IMR-90 (cell line): Measurements from ENCODE around the gene WWC1. TPM values are rescaled to one million over a fixed set of nuclear protein-coding genes. Genes with fewer than 3 reads are reported as not detected.

Experiments used
- ATAC-seq: fragments of 200-7000 bp; cut with Tn5 transposase; 2 replicates; pipeline ENCODE4 v1.9.1; 2020; ENCODE audit warnings: low read depth, mild to moderate bottlenecking, moderate library complexity
- BruUV-seq: library from RNA; stranded (reverse); fragments of 400-500 nt; replicated peaks from 2 replicates; lab custom pipeline; 2021; lab: Mats Ljungman, UMichigan
- CTCF ChIA-PET: fragments of 300-600 bp; formaldehyde crosslinking; extraction: SDS; loops from one replicate; lab custom pipeline; 2021; ENCODE audit warnings: antibody characterized with exemption; lab: Yijun Ruan, JAX
- POLR2A ChIA-PET: fragments of 300-600 bp; sonication (Branson Sonifier 250); formaldehyde crosslinking; loops from one replicate; lab custom pipeline; 2022; ENCODE audit warnings: antibody characterized with exemption; ENCODE audit not compliant: unreplicated experiment; lab: Charles Lee
- DNase-seq: peaks from one replicate; pipeline ENCODE4 v3.0.0; 2013
- H2AFZ ChIP-seq: replicated peaks from 2 replicates; pipeline ENCODE3; 2013; ENCODE audit warnings: low read length, mild to moderate bottlenecking; ENCODE audit not compliant: poor library complexity
- H2AK5ac ChIP-seq: 2 replicates; pipeline ENCODE4 v1.6.1; 2013; ENCODE audit warnings: low read depth, low read length, inconsistent platforms
- H2AK9ac ChIP-seq: replicated peaks from 2 replicates; pipeline ENCODE3; 2013; ENCODE audit warnings: mild to moderate bottlenecking, low read depth, low read length, moderate library complexity; ENCODE audit not compliant: poor library complexity
- H2BK120ac ChIP-seq: 2 replicates; pipeline ENCODE4 v1.6.1; 2013; ENCODE audit warnings: low read depth, low read length, inconsistent platforms
- H2BK15ac ChIP-seq: 3 replicates; pipeline ENCODE4 v1.6.1; 2013; ENCODE audit warnings: low read depth, low read length, inconsistent platforms
- H2BK20ac ChIP-seq: 2 replicates; pipeline ENCODE4 v1.6.1; 2013; ENCODE audit warnings: low read depth, mild to moderate bottlenecking, inconsistent platforms, low read length, moderate library complexity
- H2BK5ac ChIP-seq: 2 replicates; pipeline ENCODE4 v1.6.1; 2013; ENCODE audit warnings: mild to moderate bottlenecking, low read depth, low read length, inconsistent platforms; ENCODE audit not compliant: poor library complexity, severe bottlenecking
- H3K14ac ChIP-seq: replicated peaks from 2 replicates; pipeline ENCODE4 v1.6.1; 2013; ENCODE audit warnings: low read depth, low read length, inconsistent platforms
- H3K18ac ChIP-seq: 2 replicates; pipeline ENCODE4 v1.6.1; 2013; ENCODE audit warnings: low read depth, low read length, control low read depth
- H3K23ac ChIP-seq: 2 replicates; pipeline ENCODE4 v1.6.1; 2013; ENCODE audit warnings: low read depth, low read length, inconsistent platforms
- H3K27ac ChIP-seq: 2 replicates; pipeline ENCODE4 v1.5.1; 2013; ENCODE audit warnings: mild to moderate bottlenecking, control low read depth, low read length; ENCODE audit not compliant: insufficient read depth
- H3K27me3 ChIP-seq: 2 replicates; pipeline ENCODE4 v1.6.1; 2013; ENCODE audit warnings: low read length; ENCODE audit not compliant: control insufficient read depth, insufficient read depth
- H3K36me3 ChIP-seq: 2 replicates; pipeline ENCODE4 v1.6.1; 2013; ENCODE audit warnings: low read length, mixed read lengths; ENCODE audit not compliant: control insufficient read depth, insufficient read depth
- H3K4ac ChIP-seq: 2 replicates; pipeline ENCODE4 v1.6.1; 2013; ENCODE audit warnings: low read depth, low read length, inconsistent platforms
- H3K4me1 ChIP-seq: 2 replicates; pipeline ENCODE4 v1.6.1; 2013; ENCODE audit warnings: low read length, mixed read lengths; ENCODE audit not compliant: control insufficient read depth, insufficient read depth
- H3K4me2 ChIP-seq: 2 replicates; pipeline ENCODE4 v1.6.1; 2013; ENCODE audit warnings: low read depth, mild to moderate bottlenecking, control low read depth, low read length, moderate library complexity
- H3K4me3 ChIP-seq: 2 replicates; pipeline ENCODE4 v1.5.1; 2013; ENCODE audit warnings: low read depth, mild to moderate bottlenecking, control low read depth, low read length, moderate library complexity; ENCODE audit not compliant: insufficient read depth
- H3K56ac ChIP-seq: 2 replicates; pipeline ENCODE4 v1.6.1; 2013; ENCODE audit warnings: low read length, inconsistent platforms; ENCODE audit not compliant: insufficient read depth; ENCODE audit errors: extremely low read depth
- H3K79me1 ChIP-seq, 2 experiments: 2 replicates each; pipeline ENCODE4 v1.6.1; 2013; ENCODE audit warnings: low read length in 2 of 2, inconsistent platforms in 1 of 2, low read depth in 1 of 2
- H3K9ac ChIP-seq: 2 replicates; pipeline ENCODE4 v1.6.1; 2013; ENCODE audit warnings: low read depth, low read length, control low read depth
- H3K9me1 ChIP-seq: 2 replicates; pipeline ENCODE4 v1.6.1; 2013; ENCODE audit warnings: low read length, inconsistent platforms; ENCODE audit not compliant: insufficient read depth
- H3K9me3 ChIP-seq: 2 replicates; pipeline ENCODE4 v1.6.1; 2013; ENCODE audit warnings: low read length; ENCODE audit not compliant: control insufficient read depth, insufficient read depth
- H4K20me1 ChIP-seq: 2 replicates; pipeline ENCODE4 v1.6.1; 2013; ENCODE audit warnings: low read length, inconsistent platforms; ENCODE audit not compliant: insufficient read depth
- H4K5ac ChIP-seq: 2 replicates; pipeline ENCODE4 v1.6.1; 2013; ENCODE audit warnings: mild to moderate bottlenecking, low read depth, low read length, control low read depth
- H4K8ac ChIP-seq, 2 experiments: 2 replicates each; pipeline ENCODE4 v1.6.1; 2013; ENCODE audit warnings: low read depth in 2 of 2, low read length in 2 of 2, control low read depth in 1 of 2, inconsistent platforms in 1 of 2
- H4K91ac ChIP-seq: 2 replicates; pipeline ENCODE4 v1.6.1; 2013; ENCODE audit warnings: low read depth, low read length, inconsistent platforms; ENCODE audit not compliant: insufficient read depth
- BHLHE40 ChIP-seq: fragments of 150-350 bp; IDR thresholded peaks from 2 replicates; pipeline ENCODE4 v1.6.1; 2016; ENCODE audit warnings: mild to moderate bottlenecking, low read depth, low read length
- CEBPB ChIP-seq: IDR thresholded peaks from 2 replicates; pipeline ENCODE4 v1.6.1; 2012; ENCODE audit warnings: low read depth, low read length, improper control_type of control experiment
- CHD1 ChIP-seq: IDR thresholded peaks from 2 replicates; pipeline ENCODE4 v1.6.1; 2012; ENCODE audit warnings: low read depth, low read length, improper control_type of control experiment
- ELK1 ChIP-seq: fragments of 150-350 bp; IDR thresholded peaks from 2 replicates; pipeline ENCODE4 v1.6.1; 2016; ENCODE audit warnings: low read depth, mild to moderate bottlenecking, low read length, moderate library complexity, borderline replicate concordance
- FOS ChIP-seq: fragments of 150-350 bp; IDR thresholded peaks from 2 replicates; pipeline ENCODE4 v1.6.1; 2016; ENCODE audit warnings: low read depth, low read length
- MAFK ChIP-seq: IDR thresholded peaks from 2 replicates; pipeline ENCODE4 v1.6.1; 2012; ENCODE audit warnings: low read depth, low read length, improper control_type of control experiment
- MAZ ChIP-seq: IDR thresholded peaks from 2 replicates; pipeline ENCODE4 v1.6.1; 2012; ENCODE audit warnings: low read depth, mild to moderate bottlenecking, low read length, improper control_type of control experiment, moderate library complexity, borderline replicate concordance
- MXI1 ChIP-seq: IDR thresholded peaks from 2 replicates; pipeline ENCODE4 v1.6.1; 2012; ENCODE audit warnings: low read depth, mild to moderate bottlenecking, low read length, moderate library complexity, borderline replicate concordance
- NFE2L2 ChIP-seq: fragments of 150-350 bp; IDR thresholded peaks from 2 replicates; pipeline ENCODE4 v1.6.1; 2016; ENCODE audit warnings: low read depth, mild to moderate bottlenecking, low read length
- POLR2A ChIP-seq: IDR thresholded peaks from 2 replicates; pipeline ENCODE4 v1.6.1; 2012; ENCODE audit warnings: mild to moderate bottlenecking, low read depth, low read length
- RAD21 ChIP-seq: IDR thresholded peaks from 2 replicates; pipeline ENCODE4 v1.6.1; 2012; ENCODE audit warnings: low read length, improper control_type of control experiment
- RCOR1 ChIP-seq: IDR thresholded peaks from 2 replicates; pipeline ENCODE4 v1.6.1; 2012; ENCODE audit warnings: mild to moderate bottlenecking, low read length, improper control_type of control experiment; ENCODE audit not compliant: insufficient replicate concordance
- RFX5 ChIP-seq: IDR thresholded peaks from 2 replicates; pipeline ENCODE4 v1.8.0; 2012; ENCODE audit warnings: low read depth, mild to moderate bottlenecking, low read length, moderate library complexity
- SMC3 ChIP-seq: fragments of 150-350 bp; IDR thresholded peaks from 2 replicates; pipeline ENCODE4 v1.6.1; 2016; ENCODE audit warnings: low read depth, mild to moderate bottlenecking, antibody characterized with exemption, low read length, moderate library complexity
- USF2 ChIP-seq: fragments of 150-350 bp; IDR thresholded peaks from 2 replicates; pipeline ENCODE4 v1.6.1; 2017; ENCODE audit warnings: mild to moderate bottlenecking, antibody characterized with exemption, low read length, low read depth
- WGBS, 2 experiments: methylation state at CpG; one replicate each; pipeline versions ENCODE4 v1.1.5 to v1.1.7; 2013; ENCODE audit warnings: missing lambda C conversion rate in 2 of 2; ENCODE audit not compliant: insufficient read length in 1 of 2; ENCODE audit errors: extremely low coverage in 2 of 2; 5-methylcytosine and 5-hydroxymethylcytosine counted together
- dilution Hi-C: fragments of 300-500 bp; cut with HindIII; formaldehyde crosslinking; loops from one replicate; pipeline ENCODE4 v1.14.3; 2018; ENCODE audit warnings: low sequenced_read_pairs; ENCODE audit not compliant: unreplicated experiment
- in situ Hi-C: fragments of 300-500 bp; cut with MboI; formaldehyde crosslinking; loops from 3 replicates; pipeline ENCODE4 v1.14.3; 2019; ENCODE audit warnings: low sequenced_read_pairs, inconsistent platforms, mixed read lengths
- intact Hi-C: fragments of 100-400 bp; cut with micrococcal nuclease; formaldehyde crosslinking; loops from 2 replicates; pipeline ENCODE4 v1.10.0; 2022
- polyA plus RNA-seq, 3 experiments: library from polyadenylated mRNA; depleted of rRNA; stranded (reverse); fragments of >200 nt; gene quantifications; 2 replicates each; pipeline ENCODE4 v1.2.3, GENCODE V29; 2012; ENCODE audit warnings: low replicate concordance in 1 of 3
- total RNA-seq: library from RNA; depleted of rRNA; stranded (reverse); fragments of >200 nt; gene quantifications from 2 replicates; pipeline ENCODE4 v1.2.3, GENCODE V29; 2012
- TF ChIP-seq, protein P1 (sequence below): conservative IDR thresholded peaks from 2 replicates; pipeline ENCODE4 v1.5.1; 2012; ENCODE audit warnings: mild to moderate bottlenecking, low read depth, low read length, improper control_type of control experiment

The WWC1 gene
- total and polyA plus RNA-seq, 2 of the 4 experiments (the other 2 are of a cell fraction): 9.1 to 10.3 TPM

DNA sequence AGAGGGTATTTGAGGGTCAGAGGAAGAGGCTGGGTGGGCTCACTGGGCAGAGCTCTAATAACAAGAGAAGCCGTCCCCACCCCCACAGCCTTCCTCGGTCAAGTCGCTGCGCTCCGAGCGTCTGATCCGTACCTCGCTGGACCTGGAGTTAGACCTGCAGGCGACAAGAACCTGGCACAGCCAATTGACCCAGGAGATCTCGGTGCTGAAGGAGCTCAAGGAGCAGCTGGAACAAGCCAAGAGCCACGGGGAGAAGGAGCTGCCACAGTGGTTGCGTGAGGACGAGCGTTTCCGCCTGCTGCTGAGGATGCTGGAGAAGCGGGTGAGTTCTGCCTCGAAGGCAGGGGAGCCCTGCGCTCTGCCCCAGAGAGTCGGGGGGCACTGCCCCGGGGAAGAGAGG lies 173.2 kb downstream of the WWC1 start:
- Histone ChIP-seq H2AFZ (no peak overlapping the region), H2BK20ac (no peak overlapping the region), H2AK9ac (no peak overlapping the region), H2BK120ac (no peak overlapping the region), H3K4me3 (no peak overlapping the region), H2BK5ac (no peak overlapping the region), H3K79me1 (no peaks in the 10 kb centered on the region; a peak in 1 of 4 replicates), H3K4me2 (no peak overlapping the region), H3K4me1 (peaks cover 6% of the 10 kb centered on the region), H3K4ac (no peak overlapping the region), H4K20me1 (no peaks in the 10 kb centered on the region), H4K5ac (no peak overlapping the region), H3K14ac (no peak overlapping the region), H4K8ac (no peak overlapping the region), H3K23ac (no peak overlapping the region), H2AK5ac (no peak overlapping the region), H3K56ac (no peak overlapping the region), H3K9me3 (no peaks in the 10 kb centered on the region), H3K9me1 (peaks cover 8% of the 10 kb centered on the region; the same call in 1 of the 2 replicates), H3K9ac (no peak overlapping the region), H3K18ac (no peak overlapping the region), H4K91ac (no peak overlapping the region), H3K27ac (no peak overlapping the region), H3K27me3 (no peaks in the 10 kb centered on the region), H3K36me3 (peaks cover 10% of the 10 kb centered on the region), H2BK15ac (no peak overlapping the region)
- TF ChIP-seq BHLHE40 (no peak), CHD1 (no peak), SMC3 (no peak), FOS (no peak), MAFK (no peak), RAD21 (no peak), MXI1 (no peak), RCOR1 (no peak), NFE2L2 (no peak), ELK1 (no peak), POLR2A (no peak), MAZ (no peak), USF2 (no peak), RFX5 (no peak), CEBPB (no peak)
- TF ChIP-seq, protein P1, sequence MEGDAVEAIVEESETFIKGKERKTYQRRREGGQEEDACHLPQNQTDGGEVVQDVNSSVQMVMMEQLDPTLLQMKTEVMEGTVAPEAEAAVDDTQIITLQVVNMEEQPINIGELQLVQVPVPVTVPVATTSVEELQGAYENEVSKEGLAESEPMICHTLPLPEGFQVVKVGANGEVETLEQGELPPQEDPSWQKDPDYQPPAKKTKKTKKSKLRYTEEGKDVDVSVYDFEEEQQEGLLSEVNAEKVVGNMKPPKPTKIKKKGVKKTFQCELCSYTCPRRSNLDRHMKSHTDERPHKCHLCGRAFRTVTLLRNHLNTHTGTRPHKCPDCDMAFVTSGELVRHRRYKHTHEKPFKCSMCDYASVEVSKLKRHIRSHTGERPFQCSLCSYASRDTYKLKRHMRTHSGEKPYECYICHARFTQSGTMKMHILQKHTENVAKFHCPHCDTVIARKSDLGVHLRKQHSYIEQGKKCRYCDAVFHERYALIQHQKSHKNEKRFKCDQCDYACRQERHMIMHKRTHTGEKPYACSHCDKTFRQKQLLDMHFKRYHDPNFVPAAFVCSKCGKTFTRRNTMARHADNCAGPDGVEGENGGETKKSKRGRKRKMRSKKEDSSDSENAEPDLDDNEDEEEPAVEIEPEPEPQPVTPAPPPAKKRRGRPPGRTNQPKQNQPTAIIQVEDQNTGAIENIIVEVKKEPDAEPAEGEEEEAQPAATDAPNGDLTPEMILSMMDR: no peak
- no TSS peak for BruUV-seq
- 96% methylated on average over 15 of the region's 20 CpGs; no CpG with 5 or more reads in 1 of the 2 experiments for WGBS, 2 experiments
- intact Hi-C loops (no loop called here), in situ Hi-C loops (no loop called here), dilution Hi-C loops (no loop called here)
- POLR2A ChIA-PET: no interaction called here
- CTCF ChIA-PET: no interaction called here
- no peak for ATAC-seq
- DNase-seq: no peak
